DMS 273 (cell line): Measurements from ENCODE around the gene CSAD.
A peak's percentile ranks its signal among the peaks of the same experiment; 100 is the strongest.
"Not testable (repeated sequence)": the region's sequence is repeated elsewhere in the genome, so short reads cannot be mapped to it uniquely, and the experiment has no call there.

Experiments used
- DNase-seq: peaks from one replicate; lab custom pipeline; 2025; ENCODE audit not compliant: unreplicated experiment; lab: John Stamatoyannopoulos, UW

CSAD gene

GRCh38 chr12:53180931-53181645 lies 363 bp upstream of the CSAD start:
- DNase-seq: peak; percentile 90

GRCh38 chr12:53179687-53180219 lies 972 bp downstream of the CSAD start:
- DNase-seq: no peak

- DNase-seq: not testable (repeated sequence)
These were observed 1.9 kb downstream of the CSAD start for GRCh38 chr12:53178803-53179202.

- not testable (repeated sequence) for DNase-seq
These were observed 3.3 kb downstream of the CSAD start for GRCh38 chr12:53177447-53177846.

- no peak for DNase-seq
These were observed 4.0 kb downstream of the CSAD start for GRCh38 chr12:53176750-53177149.

- peak; percentile 36 for DNase-seq
These were observed 5.7 kb downstream of the CSAD start for GRCh38 chr12:53174881-53175491.

GRCh38 chr12:53173085-53173715 lies 7.5 kb downstream of the CSAD start:
- no peak for DNase-seq

- DNase-seq: no peak
These were observed 8.4 kb downstream of the CSAD start for GRCh38 chr12:53172352-53172751.

GRCh38 chr12:53171725-53172329 lies 8.9 kb downstream of the CSAD start:
- DNase-seq: peak; percentile 13

GRCh38 chr12:53170876-53171724 lies 9.6 kb downstream of the CSAD start:
- no peak for DNase-seq

- no peak for DNase-seq
These were observed 10.5 kb downstream of the CSAD start for GRCh38 chr12:53170215-53170614.

GRCh38 chr12:53169644-53170043 lies 11.1 kb downstream of the CSAD start:
- DNase-seq: no peak

GRCh38 chr12:53166837-53167236 lies 13.9 kb downstream of the CSAD start:
- DNase-seq: no peak

GRCh38 chr12:53163008-53163407 lies 17.7 kb downstream of the CSAD start:
- not testable (repeated sequence) for DNase-seq

- no peak for DNase-seq
These were observed 19.4 kb downstream of the CSAD start for GRCh38 chr12:53161119-53161911.

- no peak for DNase-seq
These were observed 20.1 kb downstream of the CSAD start for GRCh38 chr12:53160673-53161072.

- no peak for DNase-seq
These were observed 20.7 kb downstream of the CSAD start for GRCh38 chr12:53160000-53160399.

GRCh38 chr12:53159195-53159839 lies 21.4 kb downstream of the CSAD start:
- DNase-seq: peak; percentile 86

- DNase-seq: no peak
These were observed 28.3 kb downstream of the CSAD start for GRCh38 chr12:53152390-53152789.
